CD4-positive, alpha-beta T cell (primary cell): Measurements from ENCODE around the gene CDR2. TPM values are rescaled to one million over a fixed set of nuclear protein-coding genes. Genes with fewer than 3 reads are reported as not detected.

ENCODE experiments used
- ATAC-seq: fragments of 200-7000 bp; cut with Tn5 transposase; one replicate; pipeline ENCODE4 v1.10.0; 2022; ENCODE audit warnings: mild to moderate bottlenecking; ENCODE audit not compliant: poor library complexity
- CTCF ChIA-PET: fragments of 350-600 bp; sonication (Branson Sonifier 250); formaldehyde crosslinking; loops from one replicate; lab custom pipeline; 2021; ENCODE audit warnings: antibody characterized with exemption, inconsistent platforms; lab: Charles Lee
- POLR2A ChIA-PET: fragments of 350-600 bp; sonication (Branson Sonifier 250); formaldehyde crosslinking; loops from one replicate; lab custom pipeline; 2021; ENCODE audit warnings: antibody characterized with exemption, inconsistent platforms; lab: Charles Lee
- DNase-seq, 14 experiments: peaks; one replicate each; pipeline ENCODE4 v3.0.0-alpha.2; 2013 to 2020; ENCODE audit warnings: mixed read lengths in 2 of 14
- H3K27ac ChIP-seq, 2 donors: one replicate each; pipeline versions ENCODE4 v1.5.1 to v1.7.0; 2013; ENCODE audit warnings: low read length in 2 of 2, low read depth in 1 of 2, mild to moderate bottlenecking in 1 of 2
- H3K27me3 ChIP-seq, 2 experiments: 1 replicate in 1 of 2; 2 replicates in 1 of 2; pipeline versions ENCODE4 v1.6.1 to v1.7.0; 2013; ENCODE audit warnings: low read length in 2 of 2, control low read depth in 1 of 2, mild to moderate bottlenecking in 1 of 2, moderate library complexity in 1 of 2; ENCODE audit not compliant: insufficient read depth in 2 of 2, control insufficient read depth in 1 of 2
- H3K36me3 ChIP-seq: one replicate; pipeline ENCODE4 v1.6.1; 2013; ENCODE audit warnings: low read length, control low read depth; ENCODE audit not compliant: insufficient read depth
- H3K4me1 ChIP-seq: one replicate; pipeline ENCODE4 v1.6.1; 2013; ENCODE audit warnings: low read length, control low read depth; ENCODE audit not compliant: insufficient read depth
- H3K4me3 ChIP-seq: one replicate; pipeline ENCODE4 v1.5.1; 2013; ENCODE audit warnings: mild to moderate bottlenecking, low read length, moderate library complexity
- H3K9me3 ChIP-seq, 2 experiments: 1 replicate in 1 of 2; 2 replicates in 1 of 2; pipeline versions ENCODE4 v1.6.1 to v1.7.0; 2013; ENCODE audit warnings: low read length in 2 of 2, mild to moderate bottlenecking in 2 of 2, control low read depth in 1 of 2, moderate library complexity in 1 of 2; ENCODE audit not compliant: control insufficient read depth in 1 of 2, insufficient read depth in 1 of 2
- H3K27ac Mint-ChIP-seq: one replicate; pipeline ENCODE4 v1.8.0; 2020; ENCODE audit warnings: mixed read lengths
- H3K27me3 Mint-ChIP-seq: one replicate; pipeline ENCODE4 v1.8.0; 2021; ENCODE audit warnings: mixed read lengths
- H3K36me3 Mint-ChIP-seq: one replicate; pipeline ENCODE4 v1.8.0; 2021; ENCODE audit warnings: low read depth, mixed read lengths
- H3K4me1 Mint-ChIP-seq: one replicate; pipeline ENCODE4 v1.8.0; 2021; ENCODE audit warnings: low read depth, mixed read lengths
- H3K4me3 Mint-ChIP-seq: one replicate; pipeline ENCODE4 v1.8.0; 2020; ENCODE audit warnings: mild to moderate bottlenecking, mixed read lengths
- H3K9me3 Mint-ChIP-seq: one replicate; pipeline ENCODE4 v1.8.0; 2020; ENCODE audit warnings: mixed read lengths
- intact Hi-C, 2 experiments: fragments of 100-400 bp; cut with DNase I in 1 of 2; cut with micrococcal nuclease in 1 of 2; formaldehyde crosslinking; loops; one replicate each; pipeline versions ENCODE4 v1.15.1 to v1.9.0; 2023 to 2025; cut with DNase I, micrococcal nuclease
- total RNA-seq, 174 experiments: library from RNA in 2 of 174; stranded (reverse) in 2 of 174; gene quantifications; one replicate each; pipeline ENCODE4 v1.2.3 and lab custom pipeline; 2021 to 2026
- TF ChIP-seq, protein P1 (sequence below): fragments of 200-600 bp; IDR thresholded peaks from one replicate; pipeline ENCODE4 v1.8.0; 2022; ENCODE audit warnings: antibody characterized with exemption, mild to moderate bottlenecking

The CDR2 gene
- total RNA-seq, 2 experiments from 2014 or later = 104 to 113 TPM

GRCh38 chr16:22307838-22308237 lies 66.6 kb downstream of the CDR2 start:
- Mint-ChIP-seq H3K36me3 (peaks cover 88% of the 10 kb centered on the region), H3K9me3 (no peaks in the 10 kb centered on the region), H3K27ac (peak overlapping the region; percentile 14), H3K4me1 (peaks cover 16% of the 10 kb centered on the region), H3K27me3 (no peaks in the 10 kb centered on the region), H3K4me3 (no peak overlapping the region)
- Histone ChIP-seq H3K27me3 (no peaks in the 10 kb centered on the region), H3K27ac (no peak overlapping the region), H3K36me3 (peaks cover 79% of the 10 kb centered on the region), H3K4me1 (peaks cover 4% of the 10 kb centered on the region), H3K4me3 (no peak overlapping the region), H3K9me3 (no peaks in the 10 kb centered on the region)
- intact Hi-C loops = no loop called here
- TF ChIP-seq, protein P1, sequence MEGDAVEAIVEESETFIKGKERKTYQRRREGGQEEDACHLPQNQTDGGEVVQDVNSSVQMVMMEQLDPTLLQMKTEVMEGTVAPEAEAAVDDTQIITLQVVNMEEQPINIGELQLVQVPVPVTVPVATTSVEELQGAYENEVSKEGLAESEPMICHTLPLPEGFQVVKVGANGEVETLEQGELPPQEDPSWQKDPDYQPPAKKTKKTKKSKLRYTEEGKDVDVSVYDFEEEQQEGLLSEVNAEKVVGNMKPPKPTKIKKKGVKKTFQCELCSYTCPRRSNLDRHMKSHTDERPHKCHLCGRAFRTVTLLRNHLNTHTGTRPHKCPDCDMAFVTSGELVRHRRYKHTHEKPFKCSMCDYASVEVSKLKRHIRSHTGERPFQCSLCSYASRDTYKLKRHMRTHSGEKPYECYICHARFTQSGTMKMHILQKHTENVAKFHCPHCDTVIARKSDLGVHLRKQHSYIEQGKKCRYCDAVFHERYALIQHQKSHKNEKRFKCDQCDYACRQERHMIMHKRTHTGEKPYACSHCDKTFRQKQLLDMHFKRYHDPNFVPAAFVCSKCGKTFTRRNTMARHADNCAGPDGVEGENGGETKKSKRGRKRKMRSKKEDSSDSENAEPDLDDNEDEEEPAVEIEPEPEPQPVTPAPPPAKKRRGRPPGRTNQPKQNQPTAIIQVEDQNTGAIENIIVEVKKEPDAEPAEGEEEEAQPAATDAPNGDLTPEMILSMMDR = no peak
- ChIA-PET POLR2A (interaction anchor here (1.6 kb wide), 1 partner anchor 10 kb away, joined by 6 read pairs; the partner anchor contains the start of gene POLR3E), CTCF (no interaction called here)
- DNase-seq (no peak), ATAC-seq (no peak)

- ATAC-seq = no peak
- Mint-ChIP-seq H3K4me1 (peaks cover 23% of the 10 kb centered on the region), H3K9me3 (no peaks in the 10 kb centered on the region), H3K36me3 (peaks cover 88% of the 10 kb centered on the region), H3K27ac (no peak overlapping the region), H3K27me3 (no peaks in the 10 kb centered on the region), H3K4me3 (no peak overlapping the region)
- Histone ChIP-seq H3K27me3 (no peaks in the 10 kb centered on the region), H3K36me3 (peaks cover 79% of the 10 kb centered on the region), H3K9me3 (no peaks in the 10 kb centered on the region), H3K4me1 (peaks cover 7% of the 10 kb centered on the region), H3K4me3 (no peak overlapping the region), H3K27ac (no peak overlapping the region)
- CTCF ChIA-PET = no interaction called here
- intact Hi-C loops = no loop called here
- POLR2A ChIA-PET = no interaction called here
- no peak for DNase-seq
- TF ChIP-seq, protein P1 = no peak
Observed at GRCh38 chr16:22306788-22307187, 67.6 kb downstream of the CDR2 start.

GRCh38 chr16:22304411-22304810 lies 70.0 kb downstream of the CDR2 start:
- peaks cover 75% of the 10 kb centered on the region for H3K36me3 ChIP-seq
- no peaks in the 10 kb centered on the region for H3K9me3 ChIP-seq
- no peaks in the 10 kb centered on the region for H3K27me3 Mint-ChIP-seq
- no peak overlapping the region for H3K27ac ChIP-seq
- H3K27ac Mint-ChIP-seq = peak overlapping the region; percentile 15
- no peaks in the 10 kb centered on the region for H3K27me3 ChIP-seq
- peak overlapping the region; percentile 2 for H3K4me3 Mint-ChIP-seq
- CTCF ChIA-PET = no interaction called here
- TF ChIP-seq, protein P1 = no peak
- H3K36me3 Mint-ChIP-seq = peaks cover 89% of the 10 kb centered on the region
- POLR2A ChIA-PET = no interaction called here
- intact Hi-C loops = no loop called here
- H3K4me1 ChIP-seq = peaks cover 24% of the 10 kb centered on the region
- H3K9me3 Mint-ChIP-seq = no peaks in the 10 kb centered on the region
- H3K4me1 Mint-ChIP-seq = peaks cover 41% of the 10 kb centered on the region
- ATAC-seq = no peak
- no peak overlapping the region for H3K4me3 ChIP-seq
- no peak for DNase-seq
